Measurements from ENCODE around the gene NLRP1.
A peak's percentile ranks its signal among the peaks of the same experiment; 100 is the strongest.

The NLRP1 gene

DNA sequence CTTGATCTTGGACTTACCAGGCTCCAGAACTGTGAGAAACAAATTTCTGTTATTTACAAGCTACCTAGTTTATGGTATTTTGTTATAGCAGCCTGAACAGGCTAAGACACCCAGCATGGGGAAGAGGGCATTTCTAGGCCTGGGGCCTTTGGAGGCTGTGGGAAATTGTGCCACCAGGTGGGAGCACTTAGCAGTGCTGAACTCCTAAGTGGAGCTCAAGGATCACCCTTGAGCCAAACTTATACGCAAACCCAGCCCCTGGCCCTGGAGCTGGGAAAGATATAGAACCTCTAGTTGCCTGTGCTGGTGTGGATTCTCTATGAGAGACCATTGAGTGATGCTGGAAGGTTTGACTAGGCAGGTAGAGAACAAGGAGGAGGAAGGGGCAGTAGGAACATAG is 61.8 kb downstream of the NLRP1 start:
- no peak overlapping the region for H3K4me3 ChIP-seq (ENCODE audit: low read depth, low read length)
- no peak for DNase-seq (ENCODE audit: low read depth, low spot score)
- ChIA-PET CTCF (no interaction called here), POLR2A (no interaction called here)
- TF ChIP-seq, protein P1, sequence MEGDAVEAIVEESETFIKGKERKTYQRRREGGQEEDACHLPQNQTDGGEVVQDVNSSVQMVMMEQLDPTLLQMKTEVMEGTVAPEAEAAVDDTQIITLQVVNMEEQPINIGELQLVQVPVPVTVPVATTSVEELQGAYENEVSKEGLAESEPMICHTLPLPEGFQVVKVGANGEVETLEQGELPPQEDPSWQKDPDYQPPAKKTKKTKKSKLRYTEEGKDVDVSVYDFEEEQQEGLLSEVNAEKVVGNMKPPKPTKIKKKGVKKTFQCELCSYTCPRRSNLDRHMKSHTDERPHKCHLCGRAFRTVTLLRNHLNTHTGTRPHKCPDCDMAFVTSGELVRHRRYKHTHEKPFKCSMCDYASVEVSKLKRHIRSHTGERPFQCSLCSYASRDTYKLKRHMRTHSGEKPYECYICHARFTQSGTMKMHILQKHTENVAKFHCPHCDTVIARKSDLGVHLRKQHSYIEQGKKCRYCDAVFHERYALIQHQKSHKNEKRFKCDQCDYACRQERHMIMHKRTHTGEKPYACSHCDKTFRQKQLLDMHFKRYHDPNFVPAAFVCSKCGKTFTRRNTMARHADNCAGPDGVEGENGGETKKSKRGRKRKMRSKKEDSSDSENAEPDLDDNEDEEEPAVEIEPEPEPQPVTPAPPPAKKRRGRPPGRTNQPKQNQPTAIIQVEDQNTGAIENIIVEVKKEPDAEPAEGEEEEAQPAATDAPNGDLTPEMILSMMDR (IDR thresholded peaks at IDR 0.05; ENCODE audit: insufficient read depth, low read length, missing control alignments): no peak

DNA sequence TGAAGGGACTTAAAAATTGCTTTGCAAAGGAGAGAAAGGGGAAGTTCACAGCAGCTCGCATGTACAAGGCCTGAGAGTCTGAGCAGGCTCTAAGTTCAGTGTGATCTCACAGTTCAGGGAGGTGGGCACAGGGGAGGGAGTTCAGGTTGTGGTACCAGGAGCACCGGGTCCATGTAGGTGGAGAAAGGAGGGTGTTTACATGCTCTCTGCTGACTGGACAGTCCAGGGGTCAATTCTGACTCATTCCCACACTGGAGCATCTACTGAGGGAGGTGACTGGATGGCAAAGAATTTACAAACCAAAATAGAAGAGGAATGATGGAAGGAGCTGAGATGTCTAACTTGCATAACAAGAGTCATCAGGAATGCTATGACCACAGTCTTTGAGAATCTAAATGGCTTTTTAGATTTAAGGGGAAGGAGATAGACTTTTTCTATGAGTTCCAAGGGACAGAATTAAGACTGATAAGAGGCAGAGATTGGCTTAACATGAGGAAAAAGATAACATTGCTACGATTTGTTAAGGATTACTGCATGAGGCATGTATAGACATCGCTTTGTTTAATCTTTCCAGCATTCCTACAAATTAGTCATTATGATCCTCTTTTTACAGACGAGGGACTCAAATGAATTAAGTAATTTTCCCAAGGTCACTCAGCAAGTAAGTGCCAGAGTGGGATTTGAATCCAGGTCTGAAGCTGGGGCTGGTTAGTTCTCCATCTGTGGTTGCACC is 68.1 kb downstream of the NLRP1 start:
- no peak overlapping the region for H3K4me3 ChIP-seq (ENCODE audit: low read depth, low read length)
- POLR2A ChIA-PET: interaction anchor here (0.9 to 1.3 kb wide), 4 partner anchors 10 to 69 kb away, joined by 3 to 13 read pairs (median 6); a partner anchor contains a TSS
- CTCF ChIA-PET: interaction anchor here (1.1 to 1.3 kb wide), 2 partner anchors 10 to 77 kb away, joined by 3 read pairs; partner anchors contain the start of gene C1QBP
- DNase-seq (ENCODE audit: low read depth, low spot score): peak; percentile 97
- TF ChIP-seq, protein P1 (IDR thresholded peaks at IDR 0.05; ENCODE audit: insufficient read depth, low read length, missing control alignments): no peak

DNA sequence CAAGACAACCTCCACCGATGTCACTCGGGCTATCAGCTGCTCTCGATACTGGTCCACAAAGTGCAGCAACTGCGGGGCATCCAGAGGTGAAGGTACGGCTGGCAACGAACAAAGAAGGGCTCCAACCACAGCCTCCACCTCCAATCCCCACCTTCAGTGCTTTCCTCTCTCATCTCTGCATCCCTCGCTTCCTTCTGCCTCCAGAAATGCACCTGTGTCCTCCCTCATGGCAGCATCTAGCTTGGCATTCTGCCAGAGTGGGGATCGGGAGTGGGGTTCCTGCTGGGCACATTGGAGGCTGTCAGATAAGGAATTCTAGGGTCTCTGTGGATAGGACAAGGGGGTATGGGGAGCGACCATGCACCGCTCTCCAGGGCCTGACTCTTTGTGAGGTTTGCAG is 69.3 kb downstream of the NLRP1 start:
- CTCF ChIA-PET: interaction anchor here (1.1 kb wide), 1 partner anchor 14 kb away, joined by 3 read pairs; a partner anchor contains a TSS
- POLR2A ChIA-PET: no interaction called here
- TF ChIP-seq, protein P1 (IDR thresholded peaks at IDR 0.05; ENCODE audit: insufficient read depth, low read length, missing control alignments): no peak
- no peak overlapping the region for H3K4me3 ChIP-seq (ENCODE audit: low read depth, low read length)
- no peak for DNase-seq (ENCODE audit: low read depth, low spot score)

DNA sequence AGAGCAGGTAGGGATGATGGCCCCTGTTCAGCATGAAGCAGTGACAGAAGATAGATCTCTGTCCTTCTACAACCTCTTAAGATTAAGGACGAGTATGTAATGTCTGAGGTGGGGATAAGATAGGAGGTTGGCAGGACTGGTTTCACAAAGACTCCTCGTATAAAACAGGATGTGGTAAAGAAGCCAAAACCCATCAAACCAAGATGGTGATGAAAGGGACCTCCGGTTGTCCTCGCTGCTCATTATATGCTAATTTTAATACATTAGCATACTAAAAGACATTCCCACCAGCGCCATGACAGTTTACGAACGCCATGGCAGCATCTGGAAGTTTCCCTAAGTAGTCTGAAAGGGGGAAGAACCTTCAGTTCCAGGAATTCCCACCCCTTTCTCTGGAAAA is 70.7 kb downstream of the NLRP1 start:
- TF ChIP-seq, protein P1 (IDR thresholded peaks at IDR 0.05; ENCODE audit: insufficient read depth, low read length, missing control alignments): no peak
- ChIA-PET POLR2A (no interaction called here), CTCF (no interaction called here)
- no peak overlapping the region for H3K4me3 ChIP-seq (ENCODE audit: low read depth, low read length)
- no peak for DNase-seq (ENCODE audit: low read depth, low spot score)

DNA sequence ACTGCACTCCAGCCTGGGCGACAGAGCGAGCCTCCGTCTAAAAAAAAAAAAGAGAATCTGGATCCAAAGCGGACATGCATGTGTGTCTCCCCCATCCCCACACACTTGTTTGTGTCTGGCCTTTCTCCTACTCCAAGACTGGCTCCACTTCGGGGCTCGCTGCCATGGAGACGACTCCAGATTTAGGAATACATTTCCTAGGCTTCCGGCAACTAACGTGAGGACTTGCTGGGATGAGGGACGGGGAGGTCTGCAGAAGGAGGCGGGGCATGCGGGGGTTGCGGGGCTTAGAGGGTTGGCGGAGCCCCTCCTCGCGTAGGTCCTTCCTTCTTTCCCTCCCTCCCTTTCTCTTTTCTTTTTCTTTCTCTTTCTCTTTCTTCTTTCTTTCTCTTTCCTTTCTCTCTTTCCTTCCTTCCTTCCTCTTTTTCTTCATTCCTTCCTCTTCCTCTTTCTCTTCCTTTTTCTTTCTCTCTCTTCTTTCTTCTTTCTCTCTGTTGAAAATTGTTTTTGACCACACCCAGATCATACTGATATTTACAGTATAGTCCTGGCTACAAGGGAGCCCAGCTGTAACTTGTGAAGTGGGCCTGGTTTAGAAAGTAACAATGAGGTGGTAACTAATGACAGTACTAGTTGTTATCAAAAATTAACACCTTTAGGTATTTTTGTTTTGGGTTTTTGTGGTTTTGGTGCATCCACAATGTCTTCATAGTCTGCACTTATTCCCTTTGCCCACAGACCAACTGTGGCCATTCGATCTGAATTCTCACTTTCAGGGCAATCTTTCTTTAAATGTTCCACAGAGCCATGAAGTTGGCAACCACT is 72.7 kb downstream of the NLRP1 start:
- ChIA-PET CTCF (no interaction called here), POLR2A (no interaction called here)
- TF ChIP-seq, protein P1 (IDR thresholded peaks at IDR 0.05; ENCODE audit: insufficient read depth, low read length, missing control alignments): no peak
- no peak for DNase-seq (ENCODE audit: low read depth, low spot score)
- H3K4me3 ChIP-seq (ENCODE audit: low read depth, low read length): no peak overlapping the region

DNA sequence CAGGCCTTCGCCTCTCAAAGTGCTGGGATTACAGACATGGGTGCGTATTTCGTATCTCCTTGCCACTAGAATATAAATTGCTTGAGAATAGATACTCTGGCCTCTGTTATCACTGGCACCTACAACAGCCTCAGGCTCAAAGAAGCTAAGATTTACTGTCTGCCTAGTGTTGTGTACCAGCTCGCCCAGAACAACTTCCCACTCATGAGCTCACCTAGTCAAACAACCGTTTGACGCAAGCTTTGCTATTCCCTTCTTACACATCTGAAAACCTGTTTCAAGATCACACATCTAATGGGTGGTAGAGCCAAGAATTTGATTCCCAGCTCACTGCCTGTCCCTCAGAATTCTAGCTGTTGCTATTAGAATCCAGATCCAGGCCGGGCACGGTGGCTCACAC is 73.5 kb downstream of the NLRP1 start:
- ChIA-PET CTCF (no interaction called here), POLR2A (no interaction called here)
- no peak overlapping the region for H3K4me3 ChIP-seq (ENCODE audit: low read depth, low read length)

More for the DNA sequence above, 73.5 kb downstream of the NLRP1 start:
- no peak for DNase-seq (ENCODE audit: low read depth, low spot score)
- TF ChIP-seq, protein P1 (IDR thresholded peaks at IDR 0.05; ENCODE audit: insufficient read depth, low read length, missing control alignments): no peak

All from AG04449 (cell line).